Activated CD4-positive, alpha-beta T cell treated with anti-CD3 and anti-CD28 coated beads, Interleukin-2, amount 50 U/mL, for 24 hours (primary cell): Measurements from ENCODE around the gene GRAMD2A.

Source experiments
- DNase-seq, 2 donors: peaks; one replicate each; pipeline ENCODE4 v3.0.0-alpha.2; 2020; ENCODE audit warnings: low read depth in 1 of 2, low spot score in 1 of 2

The GRAMD2A gene

GRCh38 chr15:72197460-72198355 is at the start of gene GRAMD2A:
GRAMD2A (minus strand) TSS chr15:72197787.
- DNase-seq, result no peak

GRCh38 chr15:72242775-72243370 is 45.3 kb upstream of the GRAMD2A start:
- no peak for DNase-seq

GRCh38 chr15:72239652-72240051 is 42.1 kb upstream of the GRAMD2A start:
- no peak for DNase-seq

GRCh38 chr15:72238586-72238985 is 41.0 kb upstream of the GRAMD2A start:
- DNase-seq, result no peak

- no peak for DNase-seq
Observed at GRCh38 chr15:72237853-72238224, 40.3 kb upstream of the GRAMD2A start.

GRCh38 chr15:72237029-72237852 is 39.7 kb upstream of the GRAMD2A start:
- peak; percentile 40 to 78 for DNase-seq

- DNase-seq, result no peak
Observed at GRCh38 chr15:72236381-72237003, 38.9 kb upstream of the GRAMD2A start.

- DNase-seq, result no peak
Observed at GRCh38 chr15:72235298-72235697, 37.7 kb upstream of the GRAMD2A start.

GRCh38 chr15:72233769-72234168 is 36.2 kb upstream of the GRAMD2A start:
- no peak for DNase-seq

GRCh38 chr15:72231833-72232478 is 34.4 kb upstream of the GRAMD2A start:
- peak in 1 of 2 donors; percentile 42 for DNase-seq

- DNase-seq, result peak; percentile 95 to 98
Observed at GRCh38 chr15:72231066-72231832, 33.7 kb upstream of the GRAMD2A start, which contains the start of gene PKM. PKM (minus strand) TSS chr15:72231190; CDS start chr15:72219097, 12,093 bp downstream.

GRCh38 chr15:72230197-72231065 is 32.8 kb upstream of the GRAMD2A start:
- peak; percentile 72 to 86 for DNase-seq

- no peak for DNase-seq
Observed at GRCh38 chr15:72229947-72230196, 32.3 kb upstream of the GRAMD2A start.

GRCh38 chr15:72229076-72229946 is 31.7 kb upstream of the GRAMD2A start:
- peak; percentile 28 to 32 for DNase-seq

- no peak for DNase-seq
Observed at GRCh38 chr15:72227720-72228119, 30.1 kb upstream of the GRAMD2A start.

- peak; percentile 37 to 47 for DNase-seq
Observed at GRCh38 chr15:72227192-72227586, 29.6 kb upstream of the GRAMD2A start.

- no peak for DNase-seq
Observed at GRCh38 chr15:72223278-72223677, 25.7 kb upstream of the GRAMD2A start.

- no peak for DNase-seq
Observed at GRCh38 chr15:72222393-72222792, 24.8 kb upstream of the GRAMD2A start.
